Adrenal gland (tissue), 5 donors: ENCODE measurements around the gene NR5A1.

Experiments used
- CTCF ChIP-seq, 6 experiments: fragments of 450-650 bp in 4 of 6; fragments of 200-600 bp in 2 of 6; sonication (generic) in 1 of 6; IDR thresholded peaks; 1 replicate in 5 of 6; 2 replicates in 1 of 6; pipeline versions ENCODE4 v1.5.1 to v1.8.0; 2016 to 2021; ENCODE audit warnings: antibody characterized with exemption in 6 of 6, mild to moderate bottlenecking in 2 of 6, moderate library complexity in 1 of 6
- POLR2A ChIP-seq, 2 donors: fragments of 450-650 bp; IDR thresholded peaks; one replicate each; pipeline ENCODE4 v1.6.1; 2017; ENCODE audit warnings: antibody characterized with exemption in 2 of 2, mild to moderate bottlenecking in 2 of 2, moderate library complexity in 1 of 2
- donor health status: DM: no; HTN: no; CAD: no.

- no peak for TF ChIP-seq CTCF (IDR thresholded peaks at IDR 0.05)
- TF ChIP-seq POLR2A (IDR thresholded peaks at IDR 0.05): no peak
Observed at GRCh38 chr9:124457887-124458431, 49.2 kb downstream of the NR5A1 start.
